GM21381 (cell line): ENCODE measurements around the gene FBXO31.

Experiments
- ATAC-seq: cut with Tn5 transposase; IDR thresholded peaks from one replicate; pipeline ENCODE4 v1.9.1; 2021; ENCODE audit warnings: mild to moderate bottlenecking, moderate library complexity; ENCODE audit not compliant: unreplicated experiment

FBXO31 gene

GRCh38 chr16:87383505-87384161 is at the start of gene FBXO31:
FBXO31 (minus strand) TSS chr16:87383776; CDS start chr16:87383744, 32 bp downstream.
- ATAC-seq: peak; percentile 45

GRCh38 chr16:87432330-87432915 is 48.8 kb upstream of the FBXO31 start:
- ATAC-seq: no peak

- ATAC-seq: no peak
Observed at GRCh38 chr16:87431926-87432325, 48.4 kb upstream of the FBXO31 start.

- ATAC-seq: no peak
Observed at GRCh38 chr16:87426423-87427215, 43.0 kb upstream of the FBXO31 start.

GRCh38 chr16:87425941-87426340 is 42.4 kb upstream of the FBXO31 start:
- ATAC-seq: no peak

GRCh38 chr16:87424266-87424665 is 40.7 kb upstream of the FBXO31 start:
- ATAC-seq: no peak

GRCh38 chr16:87423429-87423828 is 39.9 kb upstream of the FBXO31 start:
- no peak for ATAC-seq

GRCh38 chr16:87422106-87422505 is 38.5 kb upstream of the FBXO31 start:
- no peak for ATAC-seq

- no peak for ATAC-seq
Observed at GRCh38 chr16:87421003-87421912, 37.7 kb upstream of the FBXO31 start.

- no peak for ATAC-seq
Observed at GRCh38 chr16:87420026-87421002, 36.7 kb upstream of the FBXO31 start.

- ATAC-seq: no peak
Observed at GRCh38 chr16:87418644-87419043, 35.1 kb upstream of the FBXO31 start.

GRCh38 chr16:87418216-87418615 is 34.6 kb upstream of the FBXO31 start:
- no peak for ATAC-seq

- ATAC-seq: no peak
Observed at GRCh38 chr16:87417528-87417910, 33.9 kb upstream of the FBXO31 start.

- no peak for ATAC-seq
Observed at GRCh38 chr16:87416826-87417527, 33.4 kb upstream of the FBXO31 start.

- no peak for ATAC-seq
Observed at GRCh38 chr16:87415441-87415840, 31.9 kb upstream of the FBXO31 start.

- no peak for ATAC-seq
Observed at GRCh38 chr16:87414251-87414680, 30.7 kb upstream of the FBXO31 start.

GRCh38 chr16:87412996-87413421 is 29.4 kb upstream of the FBXO31 start:
- no peak for ATAC-seq

GRCh38 chr16:87412371-87412995 is 28.9 kb upstream of the FBXO31 start:
- no peak for ATAC-seq
